A673 (cell line): ENCODE data around the gene EFS. TPM values are rescaled to one million over a fixed set of nuclear protein-coding genes. Genes with fewer than 3 reads are reported as not detected.

Experiments used
- BruUV-seq: library from RNA; stranded (reverse); fragments of 400-500 nt; replicated peaks from 2 replicates; lab custom pipeline; 2021; lab: Mats Ljungman, UMichigan
- CTCF ChIA-PET: fragments of 300-600 bp; sonication (Branson Sonifier 250); formaldehyde crosslinking; loops from one replicate; lab custom pipeline; 2022; ENCODE audit warnings: antibody characterized with exemption; lab: Charles Lee
- POLR2A ChIA-PET: fragments of 300-600 bp; sonication (Branson Sonifier 250); formaldehyde crosslinking; loops from one replicate; lab custom pipeline; 2022; ENCODE audit warnings: antibody characterized with exemption; ENCODE audit not compliant: low non-redundant PET; lab: Charles Lee
- DNase-seq: peaks from one replicate; pipeline ENCODE4 v3.0.0-alpha.2; 2015; ENCODE audit warnings: low spot score
- H3K27ac ChIP-seq: fragments of 200-600 bp; sonication (generic); 2 replicates; pipeline ENCODE4 v1.5.1; 2016; ENCODE audit warnings: mixed run types, low read depth, mild to moderate bottlenecking, mixed read lengths, antibody characterized with exemption, low read length; ENCODE audit not compliant: poor library complexity, severe bottlenecking
- H3K27me3 ChIP-seq: fragments of 200-600 bp; sonication (generic); replicated peaks from 2 replicates; pipeline ENCODE4 v1.6.1; 2017; ENCODE audit warnings: mixed run types, low read depth, mild to moderate bottlenecking, mixed read lengths, antibody characterized with exemption, low read length; ENCODE audit not compliant: insufficient read depth, poor library complexity
- H3K36me3 ChIP-seq: fragments of 200-600 bp; sonication (generic); 2 replicates; pipeline ENCODE4 v1.6.1; 2016; ENCODE audit warnings: mixed run types, mild to moderate bottlenecking, mixed read lengths, antibody characterized with exemption, low read length; ENCODE audit not compliant: insufficient read depth, poor library complexity, severe bottlenecking
- H3K4me1 ChIP-seq: fragments of 200-600 bp; sonication (generic); 2 replicates; pipeline ENCODE4 v1.6.1; 2017; ENCODE audit warnings: mixed run types, mild to moderate bottlenecking, mixed read lengths, antibody characterized with exemption, low read length; ENCODE audit not compliant: insufficient read depth, poor library complexity, severe bottlenecking
- H3K4me3 ChIP-seq: fragments of 200-600 bp; sonication (generic); 2 replicates; pipeline ENCODE4 v1.5.1; 2016; ENCODE audit warnings: low read depth, mixed run types, mild to moderate bottlenecking, mixed read lengths, low read length; ENCODE audit not compliant: poor library complexity, severe bottlenecking
- H3K9me3 ChIP-seq: fragments of 200-600 bp; sonication (generic); 2 replicates; pipeline ENCODE4 v1.6.1; 2016; ENCODE audit warnings: mixed run types, low read depth, mild to moderate bottlenecking, mixed read lengths, antibody characterized with exemption, low read length; ENCODE audit not compliant: poor library complexity, severe bottlenecking
- CTCF ChIP-seq: fragments of 300-800, 200-600 bp; sonication (generic); conservative IDR thresholded peaks from 2 replicates; pipeline ENCODE4 v1.5.1; 2017; ENCODE audit warnings: low read depth, mild to moderate bottlenecking, antibody characterized with exemption, low read length, moderate library complexity, mixed read lengths
- EZH2 ChIP-seq: fragments of 200-600 bp; sonication (generic); IDR thresholded peaks from 2 replicates; pipeline ENCODE4 v1.6.1; 2017; ENCODE audit warnings: borderline replicate concordance, low read depth, mild to moderate bottlenecking, mixed read lengths, antibody characterized with exemption, low read length; ENCODE audit not compliant: poor library complexity, severe bottlenecking
- intact Hi-C: fragments of 100-400 bp; cut with micrococcal nuclease; formaldehyde crosslinking; loops from one replicate; pipeline ENCODE4 v1.10.0; 2022; ENCODE audit not compliant: unreplicated experiment
- microRNA-seq: library from miRNA; unstranded; fragments of <30 nt; microRNA quantifications from one replicate; pipeline ENCODE4 v1.2.0, GENCODE V29; 2021
- total RNA-seq: library from RNA; stranded (reverse); gene quantifications from 2 replicates; pipeline ENCODE4 v1.2.3, GENCODE V29; 2021

Gene EFS
- total RNA-seq, 1 experiment from 2014 or later, result 55.9 TPM

DNA sequence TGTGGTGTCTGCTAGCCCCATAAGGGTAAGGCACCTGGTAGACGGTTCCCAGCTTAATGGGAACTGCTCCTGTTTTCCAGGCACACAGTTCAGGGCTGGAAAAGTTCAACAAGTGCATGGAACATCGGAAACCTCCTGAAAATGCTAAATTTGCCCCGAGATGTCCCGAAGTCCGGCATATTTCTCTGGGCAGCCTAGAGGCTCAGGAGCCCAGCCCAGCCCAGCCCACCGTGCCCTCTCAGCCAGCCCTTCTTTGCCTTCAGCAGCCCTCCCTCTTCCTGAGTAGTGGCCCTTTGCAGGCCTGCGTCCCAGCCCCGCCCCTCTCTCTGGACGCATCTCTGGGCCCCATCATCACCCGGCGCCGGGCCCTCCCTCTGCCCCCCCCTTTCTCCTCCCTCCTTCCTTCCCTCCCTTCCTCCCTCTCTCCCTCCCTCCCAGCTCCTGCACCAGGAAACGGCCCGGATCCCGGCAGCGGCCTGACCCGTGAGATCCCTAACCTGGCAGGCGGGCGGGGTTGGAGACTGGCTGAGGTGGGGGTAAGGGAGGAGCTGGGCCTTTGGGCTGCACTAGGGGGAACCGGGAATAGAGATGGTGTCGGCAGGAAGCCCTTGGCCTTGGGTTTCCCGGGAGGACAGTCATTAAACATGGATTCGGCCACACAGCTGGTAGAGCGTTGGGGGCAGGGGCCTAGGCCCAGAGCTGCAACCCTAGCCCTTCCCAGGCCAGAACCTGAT lies 58.4 kb downstream of the EFS start, which contains the start of gene BCL2L2:
BCL2L2 (plus strand) TSS at position 422 of the 734 bp plus-strand sequence. CDS start 935 bp downstream, outside the sequence.
- DNase-seq, result peak; percentile 92
- peaks cover 15% of the 10 kb centered on the region for H3K4me1 ChIP-seq
- no peaks in the 10 kb centered on the region for H3K27me3 ChIP-seq
- H3K4me3 ChIP-seq, result peak within 1 kb of the TSS; percentile 85
- peaks cover 6% of the 10 kb centered on the region for H3K36me3 ChIP-seq
- ChIA-PET CTCF (interaction anchor here (0.6 to 1.5 kb wide), 5 partner anchors 10 to 256 kb away, joined by 3 to 5 read pairs (median 4); partner anchors contain the start of gene C14orf119), POLR2A (no interaction called here)
- no TSS peak for BruUV-seq
- intact Hi-C loops, result no loop called here
- TF ChIP-seq EZH2, result no peak
- no peak for TF ChIP-seq CTCF
- no peaks in the 10 kb centered on the region for H3K9me3 ChIP-seq
- H3K27ac ChIP-seq, result peak within 1 kb of the TSS; percentile 83

Small RNAs within 50 kb of the gene (microRNA-seq; reads per million reads assigned to microRNA genes)
- gene MIR208A, result 16.4 reads per million, percentile 40 among the genes with 10 or more reads in this experiment

Other genes with a start within 250 kb of the EFS start
- gene CEBPE, start 245.9 kb downstream of the EFS start, total RNA-seq, result not detected in 2 replicates
- 18.3 and 24.8 TPM in 2 replicates for gene SLC7A8, start 181.5 kb downstream of the EFS start, total RNA-seq
- gene RNF212B, start 127.2 kb downstream of the EFS start, total RNA-seq, result not detected in 2 replicates
- gene HOMEZ, start 79.0 kb downstream of the EFS start, total RNA-seq, result 6.3 and 9.5 TPM in 2 replicates
- gene PPP1R3E, start 62.3 kb downstream of the EFS start, total RNA-seq, result 9.7 and 10.9 TPM in 2 replicates
- gene BCL2L2, start 58.3 kb downstream of the EFS start, total RNA-seq, result 22.8 and 25.1 TPM in 2 replicates
- gene PABPN1, start 43.7 kb downstream of the EFS start, total RNA-seq, result 275 and 287 TPM in 2 replicates
- gene SLC22A17, start 12.3 kb downstream of the EFS start, total RNA-seq, result 23.0 and 28.4 TPM in 2 replicates
- not detected in 2 replicates for gene IL25, start 7.6 kb upstream of the EFS start, total RNA-seq
- gene CMTM5, start 11.9 kb upstream of the EFS start, total RNA-seq, result not detected in 2 replicates
- not detected in 2 replicates for gene MYH6, start 43.1 kb upstream of the EFS start, total RNA-seq
- gene MYH7, start 70.5 kb upstream of the EFS start, total RNA-seq, result not detected in 2 replicates
- gene NGDN, start 104.5 kb upstream of the EFS start, total RNA-seq, result 59.9 and 71.2 TPM in 2 replicates
- gene ZFHX2, start 186.6 kb upstream of the EFS start, total RNA-seq, result 4.8 and 5.8 TPM in 2 replicates
- gene THTPA, start 191.1 kb upstream of the EFS start, total RNA-seq, result 12.3 and 18.9 TPM in 2 replicates
- 26.0 and 40.1 TPM in 2 replicates for gene AP1G2, start 202.6 kb upstream of the EFS start, total RNA-seq
- 0.22 TPM in 1 of 2 replicates, not detected in the other for gene JPH4, start 213.6 kb upstream of the EFS start, total RNA-seq